ENCODE measurements around the gene RIN3.

DNA sequence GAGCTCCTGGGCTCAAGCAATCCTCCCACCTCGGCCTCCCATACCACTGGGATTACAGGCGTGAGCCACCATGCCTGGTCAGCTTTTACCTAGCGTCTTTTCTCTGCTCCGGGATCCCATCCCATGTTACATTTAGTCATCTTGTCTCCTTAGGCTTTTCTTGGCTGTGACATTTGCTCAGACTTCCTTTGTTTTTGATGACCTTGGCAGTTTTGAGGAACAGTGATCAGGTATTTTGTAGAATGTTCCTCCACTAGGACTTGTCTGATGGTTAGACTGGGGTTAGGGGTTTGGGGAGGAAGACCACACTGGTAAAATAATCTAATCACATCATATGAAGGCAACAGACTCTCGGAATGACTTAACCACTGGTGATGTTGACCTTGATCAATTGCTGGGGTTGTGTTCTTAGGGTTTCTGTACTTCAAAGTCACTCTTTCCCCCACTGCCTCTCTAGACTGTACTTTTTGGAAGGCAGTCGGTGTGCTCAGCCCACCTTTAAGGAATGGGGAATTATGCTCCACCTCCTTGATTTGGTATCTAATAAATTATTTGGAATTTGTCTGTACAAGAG is 48.4 kb downstream of the RIN3 start:
- TF ChIP-seq POLR2A (IDR thresholded peaks at IDR 0.05; ENCODE audit: extremely low read depth, insufficient read length) (no peak), MYC (IDR thresholded peaks at IDR 0.05; ENCODE audit: low read depth, low read length) (no peak)
- TF ChIP-seq, protein P1, sequence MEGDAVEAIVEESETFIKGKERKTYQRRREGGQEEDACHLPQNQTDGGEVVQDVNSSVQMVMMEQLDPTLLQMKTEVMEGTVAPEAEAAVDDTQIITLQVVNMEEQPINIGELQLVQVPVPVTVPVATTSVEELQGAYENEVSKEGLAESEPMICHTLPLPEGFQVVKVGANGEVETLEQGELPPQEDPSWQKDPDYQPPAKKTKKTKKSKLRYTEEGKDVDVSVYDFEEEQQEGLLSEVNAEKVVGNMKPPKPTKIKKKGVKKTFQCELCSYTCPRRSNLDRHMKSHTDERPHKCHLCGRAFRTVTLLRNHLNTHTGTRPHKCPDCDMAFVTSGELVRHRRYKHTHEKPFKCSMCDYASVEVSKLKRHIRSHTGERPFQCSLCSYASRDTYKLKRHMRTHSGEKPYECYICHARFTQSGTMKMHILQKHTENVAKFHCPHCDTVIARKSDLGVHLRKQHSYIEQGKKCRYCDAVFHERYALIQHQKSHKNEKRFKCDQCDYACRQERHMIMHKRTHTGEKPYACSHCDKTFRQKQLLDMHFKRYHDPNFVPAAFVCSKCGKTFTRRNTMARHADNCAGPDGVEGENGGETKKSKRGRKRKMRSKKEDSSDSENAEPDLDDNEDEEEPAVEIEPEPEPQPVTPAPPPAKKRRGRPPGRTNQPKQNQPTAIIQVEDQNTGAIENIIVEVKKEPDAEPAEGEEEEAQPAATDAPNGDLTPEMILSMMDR (IDR thresholded peaks at IDR 0.05; ENCODE audit: low read depth, low read length) = no peak
- TF ChIP-seq, protein P2, sequence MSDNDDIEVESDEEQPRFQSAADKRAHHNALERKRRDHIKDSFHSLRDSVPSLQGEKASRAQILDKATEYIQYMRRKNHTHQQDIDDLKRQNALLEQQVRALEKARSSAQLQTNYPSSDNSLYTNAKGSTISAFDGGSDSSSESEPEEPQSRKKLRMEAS (IDR thresholded peaks at IDR 0.05; ENCODE audit: low read depth, low read length) = no peak

Data from NB4 (cell line).